Keratinocyte (primary cell): Measurements from ENCODE around the gene PBX2.
"Not testable (repeated sequence)": the region's sequence is repeated elsewhere in the genome, so short reads cannot be mapped to it uniquely, and the experiment has no call there.

Experiments
- EZH2 ChIP-seq: IDR thresholded peaks from one replicate; pipeline ENCODE4 v1.6.1; 2012; ENCODE audit warnings: inconsistent platforms, mild to moderate bottlenecking, low read length, moderate library complexity
- TF ChIP-seq, protein P1 (sequence below), 3 experiments: IDR thresholded peaks in 1 of 3; conservative IDR thresholded peaks in 1 of 3; optimal IDR thresholded peaks in 1 of 3; 2 replicates in 2 of 3; 3 replicates in 1 of 3; pipeline versions ENCODE3 to v1.5.1; 2011; ENCODE audit warnings: low read length in 3 of 3, mild to moderate bottlenecking in 3 of 3, moderate library complexity in 2 of 3, control low read depth in 1 of 3, inconsistent platforms in 1 of 3; ENCODE audit not compliant: insufficient read depth in 2 of 3; ENCODE audit errors: extremely low read depth in 1 of 3

DNA sequence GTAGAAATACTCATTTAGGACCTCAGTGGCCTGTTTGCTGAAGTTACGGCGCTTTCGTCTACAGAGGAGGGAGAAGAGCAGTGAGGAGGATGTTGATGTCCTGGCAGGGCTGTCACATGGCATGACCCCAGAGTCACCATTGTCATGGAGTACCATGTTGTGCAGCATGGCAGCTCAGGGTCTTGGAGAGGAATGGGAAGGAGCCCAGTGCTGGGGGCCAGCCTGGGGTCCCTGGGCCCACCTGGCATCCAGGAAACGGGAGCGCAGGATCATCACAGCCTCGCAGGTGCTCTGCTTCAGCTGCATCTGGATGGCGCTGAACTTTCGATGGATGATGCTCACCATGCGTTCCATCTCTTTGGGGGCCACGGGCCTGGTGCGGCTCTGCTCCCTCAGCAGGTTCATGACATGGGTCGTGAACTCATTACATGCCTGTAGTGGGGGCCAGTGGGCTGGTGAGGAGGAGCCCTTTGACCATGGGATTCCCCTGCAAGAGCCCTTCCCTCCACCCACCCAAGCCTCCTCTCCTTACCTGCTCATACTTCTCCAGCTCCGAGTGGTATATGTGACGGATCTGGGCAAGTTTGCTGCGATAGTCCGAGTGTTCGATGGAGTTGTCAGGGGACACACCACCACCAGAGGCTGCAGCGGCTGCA is 2.1 kb downstream of the PBX2 start:
- TF ChIP-seq, protein P1, sequence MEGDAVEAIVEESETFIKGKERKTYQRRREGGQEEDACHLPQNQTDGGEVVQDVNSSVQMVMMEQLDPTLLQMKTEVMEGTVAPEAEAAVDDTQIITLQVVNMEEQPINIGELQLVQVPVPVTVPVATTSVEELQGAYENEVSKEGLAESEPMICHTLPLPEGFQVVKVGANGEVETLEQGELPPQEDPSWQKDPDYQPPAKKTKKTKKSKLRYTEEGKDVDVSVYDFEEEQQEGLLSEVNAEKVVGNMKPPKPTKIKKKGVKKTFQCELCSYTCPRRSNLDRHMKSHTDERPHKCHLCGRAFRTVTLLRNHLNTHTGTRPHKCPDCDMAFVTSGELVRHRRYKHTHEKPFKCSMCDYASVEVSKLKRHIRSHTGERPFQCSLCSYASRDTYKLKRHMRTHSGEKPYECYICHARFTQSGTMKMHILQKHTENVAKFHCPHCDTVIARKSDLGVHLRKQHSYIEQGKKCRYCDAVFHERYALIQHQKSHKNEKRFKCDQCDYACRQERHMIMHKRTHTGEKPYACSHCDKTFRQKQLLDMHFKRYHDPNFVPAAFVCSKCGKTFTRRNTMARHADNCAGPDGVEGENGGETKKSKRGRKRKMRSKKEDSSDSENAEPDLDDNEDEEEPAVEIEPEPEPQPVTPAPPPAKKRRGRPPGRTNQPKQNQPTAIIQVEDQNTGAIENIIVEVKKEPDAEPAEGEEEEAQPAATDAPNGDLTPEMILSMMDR (optimal IDR thresholded peaks at IDR 0.05 in 1 of 3, IDR thresholded peaks at IDR 0.05 in 1 of 3, conservative IDR thresholded peaks at IDR 0.05 in 1 of 3; ENCODE audit: extremely low read depth in 1 of 3, insufficient read depth in 2 of 3, low read length in 3 of 3), result not testable (repeated sequence)
- TF ChIP-seq EZH2, result not testable (repeated sequence)
